ENCODE measurements around the gene FAM107A.

The FAM107A gene

DNA sequence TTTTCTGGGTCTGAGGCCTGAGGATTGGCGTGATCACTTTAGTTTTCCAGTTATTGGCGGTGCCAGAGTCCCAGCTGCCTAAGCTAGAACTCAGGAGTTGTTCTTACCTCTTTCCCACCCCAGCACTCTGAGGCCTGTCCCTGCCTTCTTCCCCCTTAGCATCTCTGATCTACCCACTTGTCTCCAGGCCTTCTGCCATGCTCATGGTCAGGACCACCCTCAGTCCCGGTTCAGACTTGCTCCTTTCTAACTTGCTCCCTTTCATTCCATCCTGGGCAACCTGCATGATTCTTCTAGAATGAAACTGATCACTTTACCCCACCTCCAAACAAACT lies 55.9 kb downstream of the FAM107A start (continued):
- TF ChIP-seq TSHZ2 (CRISPR knock-in tag; IDR thresholded peaks at IDR 0.05) (no peak), RARB (CRISPR knock-in tag; IDR thresholded peaks at IDR 0.05) (no peak), CSRNP3 (CRISPR knock-in tag; IDR thresholded peaks at IDR 0.05) (no peak), ZNF8 (CRISPR knock-in tag; IDR thresholded peaks at IDR 0.05) (no peak), ZNF565 (CRISPR knock-in tag; conservative IDR thresholded peaks at IDR 0.05; ENCODE audit: low read depth) (no peak)

DNA sequence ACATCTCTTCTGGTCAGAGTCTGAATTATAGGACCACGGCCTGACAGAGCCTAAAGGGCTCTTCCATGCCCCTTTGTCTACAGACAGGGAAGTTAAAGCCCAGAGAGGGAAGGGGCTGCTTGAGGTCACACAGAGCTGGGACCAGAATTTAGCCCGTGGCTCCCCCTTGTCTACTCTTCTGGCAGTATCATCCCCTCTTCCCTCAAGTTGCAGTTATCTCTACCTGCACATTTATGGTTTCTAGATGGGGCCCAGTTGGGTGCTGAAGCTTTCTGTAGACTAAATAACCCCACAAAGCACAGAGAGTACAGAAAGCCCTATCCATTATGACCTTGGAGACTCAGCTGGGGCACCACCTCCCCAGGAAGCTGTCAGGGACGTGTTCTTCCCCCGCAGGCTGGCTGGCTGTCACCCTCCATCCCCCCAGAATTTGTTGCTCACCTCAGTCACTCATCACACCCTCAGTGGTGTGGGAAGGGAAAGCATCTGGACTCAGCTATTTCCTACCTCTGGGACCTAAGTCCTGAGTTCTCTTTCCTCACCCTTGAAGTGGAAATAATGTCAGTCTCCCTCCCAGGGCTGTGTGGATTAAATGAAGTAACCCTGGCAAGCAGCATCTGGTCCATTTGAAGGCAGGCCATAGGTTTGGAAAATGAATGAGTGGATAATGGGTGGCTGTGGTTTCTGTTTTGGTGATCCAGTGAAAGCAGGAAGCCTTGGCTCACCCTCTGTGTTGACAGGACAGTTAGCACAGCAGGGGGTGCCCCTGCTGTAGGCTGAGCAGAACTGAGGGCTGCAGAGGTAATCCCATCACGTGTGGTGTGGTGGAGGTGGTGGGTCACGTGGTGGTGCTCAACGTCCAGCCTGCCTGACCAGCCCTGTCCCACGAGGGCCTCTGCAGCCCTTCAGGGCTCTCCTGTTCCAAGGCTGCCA lies 56.5 kb downstream of the FAM107A start:
- no peak for TF ChIP-seq ZNF8 (CRISPR knock-in tag; IDR thresholded peaks at IDR 0.05)
- TF ChIP-seq CREB5 (CRISPR knock-in tag; IDR thresholded peaks at IDR 0.05; ENCODE audit: low read depth), result no peak
- TF ChIP-seq ESRRG (CRISPR knock-in tag; IDR thresholded peaks at IDR 0.05), result no peak
- TF ChIP-seq ZNF70 (CRISPR knock-in tag; IDR thresholded peaks at IDR 0.05), result no peak
- no peak for TF ChIP-seq PPARA (CRISPR knock-in tag; IDR thresholded peaks at IDR 0.05; ENCODE audit: borderline replicate concordance)
- no peak for TF ChIP-seq OSR1 (CRISPR knock-in tag; IDR thresholded peaks at IDR 0.05)
- no peak for TF ChIP-seq SNAI2 (CRISPR knock-in tag; IDR thresholded peaks at IDR 0.05)
- no peak for TF ChIP-seq TCF4 (CRISPR knock-in tag; IDR thresholded peaks at IDR 0.05; ENCODE audit: borderline replicate concordance)
- TF ChIP-seq ISL1 (CRISPR knock-in tag; IDR thresholded peaks at IDR 0.05), result no peak
- no peak for TF ChIP-seq ZNF565 (CRISPR knock-in tag; conservative IDR thresholded peaks at IDR 0.05; ENCODE audit: low read depth)
- no peak for TF ChIP-seq ZC3H10 (CRISPR knock-in tag; IDR thresholded peaks at IDR 0.05)
- no peak for TF ChIP-seq ARNTL (CRISPR knock-in tag; IDR thresholded peaks at IDR 0.05; ENCODE audit: borderline replicate concordance, low read depth)

DNA sequence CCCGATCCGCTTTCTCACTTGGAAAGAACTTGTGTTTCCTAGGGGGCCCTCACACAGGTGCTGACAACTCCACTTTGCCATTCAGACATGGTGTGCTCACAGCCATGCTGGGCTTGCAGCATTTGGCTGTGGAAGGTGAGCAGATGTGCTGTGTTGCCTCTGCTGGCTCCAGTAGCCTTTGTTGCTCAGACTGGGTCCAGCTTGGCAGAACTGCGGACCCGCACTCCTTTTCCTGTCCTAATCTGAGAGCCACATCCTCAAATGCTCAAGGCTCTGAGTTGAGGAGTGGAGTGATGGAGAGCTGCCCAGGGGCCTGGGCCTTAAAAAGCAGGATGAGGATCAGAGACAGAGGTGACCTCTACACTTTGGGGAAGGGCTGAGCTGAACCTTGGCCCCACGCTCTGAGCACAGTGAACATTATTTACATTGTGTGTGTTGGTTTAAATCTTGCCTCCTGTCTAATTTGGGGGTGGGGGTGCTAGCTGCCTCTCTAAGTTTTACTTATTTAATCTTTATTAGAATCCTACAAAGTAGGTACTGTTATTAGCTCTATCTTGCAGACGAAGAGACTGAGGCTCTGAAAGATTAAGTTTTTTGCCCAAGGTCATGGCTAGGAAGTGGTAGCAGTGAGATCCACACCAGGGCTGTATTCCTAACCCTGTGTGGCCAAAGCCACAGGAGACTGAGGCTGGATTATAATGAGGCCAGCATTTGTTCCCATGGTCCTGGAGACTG lies 57.4 kb downstream of the FAM107A start:
- no peak for TF ChIP-seq TCF4 (CRISPR knock-in tag; IDR thresholded peaks at IDR 0.05; ENCODE audit: borderline replicate concordance)
- TF ChIP-seq ESRRG (CRISPR knock-in tag; IDR thresholded peaks at IDR 0.05), result no peak
- TF ChIP-seq, protein P1, sequence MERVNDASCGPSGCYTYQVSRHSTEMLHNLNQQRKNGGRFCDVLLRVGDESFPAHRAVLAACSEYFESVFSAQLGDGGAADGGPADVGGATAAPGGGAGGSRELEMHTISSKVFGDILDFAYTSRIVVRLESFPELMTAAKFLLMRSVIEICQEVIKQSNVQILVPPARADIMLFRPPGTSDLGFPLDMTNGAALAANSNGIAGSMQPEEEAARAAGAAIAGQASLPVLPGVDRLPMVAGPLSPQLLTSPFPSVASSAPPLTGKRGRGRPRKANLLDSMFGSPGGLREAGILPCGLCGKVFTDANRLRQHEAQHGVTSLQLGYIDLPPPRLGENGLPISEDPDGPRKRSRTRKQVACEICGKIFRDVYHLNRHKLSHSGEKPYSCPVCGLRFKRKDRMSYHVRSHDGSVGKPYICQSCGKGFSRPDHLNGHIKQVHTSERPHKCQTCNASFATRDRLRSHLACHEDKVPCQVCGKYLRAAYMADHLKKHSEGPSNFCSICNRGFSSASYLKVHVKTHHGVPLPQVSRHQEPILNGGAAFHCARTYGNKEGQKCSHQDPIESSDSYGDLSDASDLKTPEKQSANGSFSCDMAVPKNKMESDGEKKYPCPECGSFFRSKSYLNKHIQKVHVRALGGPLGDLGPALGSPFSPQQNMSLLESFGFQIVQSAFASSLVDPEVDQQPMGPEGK (CRISPR knock-in tag; IDR thresholded peaks at IDR 0.05; ENCODE audit: borderline replicate concordance), result no peak
- TF ChIP-seq POU6F1 (CRISPR knock-in tag; IDR thresholded peaks at IDR 0.05; ENCODE audit: borderline replicate concordance, low read depth), result no peak
- no peak for TF ChIP-seq ISL1 (CRISPR knock-in tag; IDR thresholded peaks at IDR 0.05)
- no peak for TF ChIP-seq CREB5 (CRISPR knock-in tag; IDR thresholded peaks at IDR 0.05; ENCODE audit: low read depth)
- TF ChIP-seq ZNF8 (CRISPR knock-in tag; IDR thresholded peaks at IDR 0.05), result no peak
- no peak for TF ChIP-seq ZFP30 (CRISPR knock-in tag; IDR thresholded peaks at IDR 0.05)
- no peak for TF ChIP-seq ZC3H10 (CRISPR knock-in tag; IDR thresholded peaks at IDR 0.05)
- no peak for TF ChIP-seq ZNF70 (CRISPR knock-in tag; IDR thresholded peaks at IDR 0.05)
- TF ChIP-seq ZFP3 (CRISPR knock-in tag; IDR thresholded peaks at IDR 0.05), result no peak
- TF ChIP-seq SNAI2 (CRISPR knock-in tag; IDR thresholded peaks at IDR 0.05), result no peak
- TF ChIP-seq GLIS3 (CRISPR knock-in tag; IDR thresholded peaks at IDR 0.05), result no peak
- no peak for ATAC-seq

More for the DNA sequence above, 56.5 kb downstream of the FAM107A start:
- no peak for ATAC-seq

Measured in SK-N-SH treated with all-trans-retinoic acid at 6 μM for 48 hours (cell line).